Epithelial cell of prostate (primary cell): Measurements from ENCODE around the gene SEMA4G.
"Not testable (repeated sequence)": the region's sequence is repeated elsewhere in the genome, so short reads cannot be mapped to it uniquely, and the experiment has no call there.

Experiments used
- DNase-seq: peaks from one replicate; pipeline ENCODE4 v3.0.0-alpha.2; 2011; ENCODE audit warnings: low read depth, low spot score
- H3K27ac ChIP-seq: fragments of 450-650 bp; 2 replicates; pipeline ENCODE4 v1.5.1; 2017; ENCODE audit warnings: mild to moderate bottlenecking

SEMA4G gene

GRCh38 chr10:100970076-100970913, 991 bp downstream of the SEMA4G start:
- no peak overlapping the region for H3K27ac ChIP-seq
- no peak for DNase-seq

- H3K27ac ChIP-seq, result no peak overlapping the region
- DNase-seq, result no peak
Observed at GRCh38 chr10:100970914-100971811, 1.9 kb downstream of the SEMA4G start.

- DNase-seq, result no peak
- H3K27ac ChIP-seq, result no peak overlapping the region
Observed at GRCh38 chr10:100972115-100972903, 3.0 kb downstream of the SEMA4G start.

- no peak for DNase-seq
- no peak overlapping the region for H3K27ac ChIP-seq
Observed at GRCh38 chr10:100972904-100973535, 3.7 kb downstream of the SEMA4G start.

- H3K27ac ChIP-seq, result not testable (repeated sequence)
Observed at GRCh38 chr10:100975397-100975796, 6.1 kb downstream of the SEMA4G start.

DNA sequence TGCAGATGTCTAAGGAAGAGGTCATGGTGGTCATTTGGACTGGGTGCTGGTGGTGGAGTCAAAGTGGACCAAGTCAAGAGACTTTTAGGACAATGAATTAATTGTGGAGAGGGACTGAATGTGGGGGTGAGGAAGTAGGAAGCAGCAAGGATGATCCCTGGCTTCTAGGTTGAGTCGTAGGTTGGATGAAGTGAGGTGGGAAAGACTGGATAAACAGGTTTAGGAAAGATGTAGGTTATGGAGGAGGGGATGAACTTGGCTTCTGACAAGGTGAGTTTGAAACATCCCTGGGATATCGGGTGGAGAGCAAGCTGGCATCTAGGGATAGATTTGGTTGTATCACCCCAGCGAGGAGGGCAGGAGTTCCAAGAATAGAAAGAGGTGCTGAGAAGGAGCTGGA, 7.6 kb downstream of the SEMA4G start:
- DNase-seq, result no peak
- no peak overlapping the region for H3K27ac ChIP-seq

More at GRCh38 chr10:100975397-100975796, 6.1 kb downstream of the SEMA4G start:
- DNase-seq, result not testable (repeated sequence)

- no peak for DNase-seq
- H3K27ac ChIP-seq, result no peak overlapping the region
Observed at GRCh38 chr10:100977436-100977835, 8.1 kb downstream of the SEMA4G start.

DNA sequence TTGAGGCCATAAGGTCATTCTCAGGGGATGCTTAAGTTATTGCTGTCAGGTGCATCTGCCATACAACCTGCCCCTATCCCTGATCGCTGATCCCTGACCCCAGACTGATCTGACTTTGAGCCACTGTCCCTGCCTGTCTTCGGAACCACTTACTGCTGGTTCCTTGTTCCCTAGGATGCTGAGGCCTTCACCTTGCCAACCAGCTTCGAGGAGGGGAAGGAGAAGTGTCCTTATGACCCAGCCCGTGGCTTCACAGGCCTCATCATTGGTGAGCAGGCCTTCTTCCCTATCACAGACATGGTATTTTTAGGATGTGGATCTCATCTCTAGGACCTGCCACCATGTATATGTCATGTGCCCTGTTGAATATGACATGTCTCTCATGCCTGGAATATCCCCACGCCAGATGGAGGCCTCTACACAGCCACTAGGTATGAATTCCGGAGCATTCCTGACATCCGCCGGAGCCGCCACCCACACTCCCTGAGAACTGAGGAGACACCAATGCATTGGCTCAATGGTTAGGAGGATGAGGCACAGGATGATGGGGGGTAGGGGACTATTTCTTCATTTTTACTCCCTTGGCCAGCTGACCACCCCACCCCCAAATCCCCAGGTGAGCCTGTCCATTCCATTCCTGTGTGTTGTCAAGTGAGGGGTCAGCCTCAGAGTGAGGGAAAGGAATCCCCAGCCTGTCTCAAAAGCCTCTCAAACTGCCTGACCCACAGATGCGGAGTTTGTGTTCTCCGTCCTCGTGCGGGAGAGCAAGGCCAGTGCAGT, 9.0 kb downstream of the SEMA4G start:
- H3K27ac ChIP-seq, result no peak overlapping the region
- no peak for DNase-seq

DNA sequence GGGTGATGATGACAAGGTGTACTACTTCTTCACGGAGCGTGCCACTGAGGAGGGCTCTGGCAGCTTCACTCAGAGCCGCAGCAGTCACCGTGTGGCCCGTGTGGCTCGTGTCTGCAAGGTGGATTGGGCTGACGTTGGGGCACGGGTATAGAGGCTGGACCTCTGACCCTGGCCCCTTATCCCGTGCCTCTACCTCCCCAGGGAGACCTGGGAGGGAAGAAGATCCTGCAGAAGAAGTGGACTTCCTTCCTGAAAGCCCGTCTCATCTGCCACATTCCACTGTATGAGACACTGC, 9.5 kb downstream of the SEMA4G start:
- no peak for DNase-seq
- no peak overlapping the region for H3K27ac ChIP-seq

DNA sequence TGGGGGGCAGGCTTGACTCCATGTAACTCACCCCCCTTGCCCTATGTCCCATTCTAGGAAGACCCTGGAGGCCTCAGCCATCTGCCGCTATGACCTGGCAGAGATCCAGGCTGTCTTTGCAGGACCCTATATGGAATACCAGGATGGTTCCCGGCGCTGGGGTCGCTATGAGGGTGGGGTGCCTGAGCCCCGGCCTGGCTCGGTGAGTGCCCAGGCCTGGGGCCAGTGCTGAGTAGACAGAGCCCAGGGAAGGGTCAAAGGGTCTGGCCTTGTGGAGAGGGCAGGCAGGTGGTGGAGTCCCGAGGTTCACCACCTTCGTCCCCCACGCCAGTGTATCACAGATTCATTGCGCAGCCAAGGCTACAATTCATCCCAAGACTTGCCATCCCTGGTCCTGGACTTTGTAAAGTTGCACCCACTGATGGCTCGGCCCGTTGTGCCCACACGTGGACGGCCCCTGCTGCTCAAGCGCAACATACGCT, 10.5 kb downstream of the SEMA4G start:
- no peak overlapping the region for H3K27ac ChIP-seq
- DNase-seq, result no peak

GRCh38 chr10:100980311-100980710, 11.0 kb downstream of the SEMA4G start:
- no peak for DNase-seq
- no peak overlapping the region for H3K27ac ChIP-seq

- no peak overlapping the region for H3K27ac ChIP-seq
- no peak for DNase-seq
Observed at GRCh38 chr10:100980711-100981110, 11.4 kb downstream of the SEMA4G start.

DNA sequence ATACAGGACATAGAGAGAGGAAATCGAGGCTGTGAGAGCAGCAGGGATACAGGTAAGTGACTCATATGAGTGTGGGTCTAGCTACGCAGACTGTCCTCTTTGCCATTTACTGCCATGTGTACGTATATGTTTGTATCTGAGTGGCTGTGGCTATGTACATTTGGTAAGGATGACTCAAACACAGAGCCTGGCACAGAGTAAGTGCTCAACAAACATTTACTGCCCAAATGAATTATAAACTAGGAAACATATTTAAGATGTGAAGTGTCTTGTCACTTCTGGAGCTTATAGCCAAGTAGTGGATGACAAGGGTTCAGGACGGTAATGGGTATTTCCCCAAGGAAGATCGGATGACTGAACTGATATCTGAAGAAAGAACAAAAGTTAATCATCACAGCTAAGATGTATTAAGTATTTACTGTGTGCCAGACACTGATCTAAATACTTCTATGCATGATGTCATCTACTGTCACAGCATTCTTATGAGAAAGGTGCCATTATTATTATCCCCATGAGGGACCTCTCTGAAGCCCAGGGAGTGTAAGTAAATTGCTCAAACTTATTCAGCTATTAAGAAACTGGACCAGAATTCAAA, 12.0 kb downstream of the SEMA4G start:
- no peak overlapping the region for H3K27ac ChIP-seq
- no peak for DNase-seq

- DNase-seq, result no peak
- H3K27ac ChIP-seq, result no peak overlapping the region
Observed at GRCh38 chr10:100982916-100983830, 13.9 kb downstream of the SEMA4G start.

DNA sequence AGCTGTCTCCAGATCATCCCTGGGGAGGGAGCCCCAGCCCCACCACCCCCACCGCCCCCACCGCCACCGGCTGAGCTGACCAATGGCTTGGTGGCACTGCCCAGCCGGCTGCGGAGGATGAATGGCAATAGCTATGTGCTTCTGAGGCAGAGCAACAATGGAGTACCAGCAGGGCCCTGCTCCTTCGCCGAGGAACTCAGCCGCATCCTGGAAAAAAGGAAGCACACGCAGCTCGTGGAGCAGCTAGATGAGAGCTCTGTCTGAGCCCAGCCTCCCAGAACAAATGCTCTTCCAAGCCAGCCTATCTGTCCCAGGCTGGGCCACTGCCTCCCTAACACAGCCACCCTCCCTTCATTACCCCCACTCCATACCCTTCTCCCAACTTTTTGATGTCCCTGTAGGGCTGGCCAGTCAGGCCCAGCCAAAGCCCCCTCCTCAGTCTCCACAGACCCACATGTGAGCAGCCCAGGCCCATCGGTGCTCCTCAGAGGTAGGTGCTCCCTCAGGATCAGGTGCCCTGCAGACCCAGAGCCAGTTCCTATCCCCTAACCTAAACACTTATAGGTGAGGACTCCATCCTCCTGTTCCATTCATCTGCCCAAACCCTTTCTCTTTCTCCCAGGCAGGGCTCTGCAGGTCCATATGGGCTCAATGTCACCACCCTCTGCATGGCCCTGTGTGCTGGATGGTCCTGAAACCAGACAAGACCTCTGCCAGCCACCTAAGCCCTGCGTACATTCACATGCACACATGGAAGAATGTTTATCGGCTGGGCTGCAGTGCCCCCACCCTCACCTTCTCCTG, 14.8 kb downstream of the SEMA4G start:
- no peak overlapping the region for H3K27ac ChIP-seq
- no peak for DNase-seq

DNA sequence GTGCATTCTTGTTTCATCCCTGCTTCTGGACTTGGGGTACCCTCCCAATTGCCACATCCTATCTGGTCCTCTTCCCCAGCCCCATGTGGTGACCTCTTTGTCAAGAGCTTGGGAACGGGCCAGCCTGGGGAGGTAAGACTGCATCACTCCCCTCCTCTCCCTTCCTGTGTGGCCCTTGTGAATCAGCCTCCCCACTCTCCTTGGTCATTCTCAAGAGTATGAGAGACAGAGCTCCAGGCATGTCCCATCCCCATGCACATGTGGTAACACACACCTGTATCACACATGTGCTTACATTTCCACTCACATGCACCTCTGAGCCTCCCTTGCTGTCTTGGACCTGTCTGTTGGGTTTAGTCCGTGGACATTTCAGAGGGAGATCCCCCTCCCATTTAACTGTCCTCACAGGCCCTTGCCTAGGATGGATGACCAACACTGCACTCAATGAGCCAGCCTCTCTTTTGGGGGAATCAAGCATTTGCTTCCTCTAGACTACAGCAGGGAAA, 15.4 kb downstream of the SEMA4G start:
- no peak overlapping the region for H3K27ac ChIP-seq
- DNase-seq, result no peak

DNA sequence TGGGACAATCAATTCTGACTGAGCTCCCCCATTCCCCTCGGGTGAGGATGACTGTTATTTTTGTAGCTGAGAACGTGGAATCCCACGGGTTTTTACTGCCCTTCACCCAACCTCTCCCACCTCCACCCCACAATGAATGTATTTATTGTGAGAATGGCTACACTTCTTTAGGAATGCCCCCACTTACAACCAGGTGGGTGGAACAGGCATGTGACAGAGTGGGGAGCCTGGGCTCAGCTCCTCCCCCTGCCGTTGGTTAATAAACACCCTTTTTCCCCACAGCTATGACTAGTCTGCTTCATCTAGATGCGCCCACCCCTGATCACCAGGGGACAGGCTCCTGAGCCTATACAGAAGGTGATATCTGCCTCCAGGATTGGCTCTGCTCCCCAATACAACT, 16.0 kb downstream of the SEMA4G start:
- no peak overlapping the region for H3K27ac ChIP-seq
- DNase-seq, result no peak
